GM12891 (cell line): ENCODE results near the gene P2RY8.
"Not testable (repeated sequence)": the region's sequence is repeated elsewhere in the genome, so short reads cannot be mapped to it uniquely, and the experiment has no call there.

Experiments used
- DNase-seq: peaks from one replicate; pipeline ENCODE4 v3.0.0; 2011; ENCODE audit warnings: low spot score; ENCODE audit not compliant: insufficient read length
- FAIRE-seq: peaks from 2 replicates; lab custom pipeline; 2011; peaks lifted over from hg19 to GRCh38; lab: Jason Lieb, UNC
- PAX5 ChIP-seq: IDR thresholded peaks from 2 replicates; pipeline ENCODE4 v1.6.1; 2011; ENCODE audit warnings: low read length, moderate library complexity, mild to moderate bottlenecking; ENCODE audit not compliant: insufficient read depth, severe bottlenecking
- POLR2A ChIP-seq: IDR thresholded peaks from 2 replicates; pipeline ENCODE4 v1.6.1; 2011; ENCODE audit warnings: low read depth, low read length, control low read depth
- POLR2AphosphoS5 ChIP-seq: IDR thresholded peaks from 2 replicates; pipeline ENCODE4 v1.6.1; 2011; ENCODE audit warnings: low read depth, low read length, control low read depth
- POU2F2 ChIP-seq: IDR thresholded peaks from 2 replicates; pipeline ENCODE4 v1.6.1; 2011; ENCODE audit warnings: low read depth, mild to moderate bottlenecking, control low read depth, low read length, moderate library complexity
- SPI1 ChIP-seq: IDR thresholded peaks from 2 replicates; pipeline ENCODE4 v1.6.1; 2011; ENCODE audit warnings: low read depth, low read length, control low read depth
- TAF1 ChIP-seq: IDR thresholded peaks from 2 replicates; pipeline ENCODE4 v1.6.1; 2011; ENCODE audit warnings: low read depth, low read length, control low read depth

P2RY8 gene

GRCh38 chrX:1453395-1453783, 83.6 kb downstream of the P2RY8 start:
- no peak for DNase-seq
- no peak for TF ChIP-seq SPI1
- TF ChIP-seq TAF1 = peak; percentile 44; the same call in 1 of the 2 replicates
- peak; percentile 5 for FAIRE-seq

- FAIRE-seq (peak; percentile 100), DNase-seq (peak; percentile 91)
- TF ChIP-seq POLR2A (peak; percentile 95), SPI1 (no peak), PAX5 (peak; percentile 88), POLR2AphosphoS5 (peak; percentile 95), TAF1 (peak; percentile 95), POU2F2 (peak; percentile 76)
Measured at GRCh38 chrX:1452516-1453394, 84.2 kb downstream of the P2RY8 start, which contains the start of gene ASMTL. TSS of gene ASMTL (minus strand) at chrX:1452909. CDS start at chrX:1452840, 69 bp downstream.

- DNase-seq (no peak), FAIRE-seq (peak; percentile 52)
Measured at GRCh38 chrX:1451661-1452515, 85.1 kb downstream of the P2RY8 start.

GRCh38 chrX:1451251-1451660, 85.7 kb downstream of the P2RY8 start:
- TF ChIP-seq POLR2AphosphoS5 (no peak), POU2F2 (no peak)
- DNase-seq (no peak), FAIRE-seq (no peak)

More at GRCh38 chrX:1451661-1452515, 85.1 kb downstream of the P2RY8 start:
- TF ChIP-seq SPI1 = no peak
- no peak for TF ChIP-seq POU2F2
- TF ChIP-seq PAX5 = no peak
- TF ChIP-seq POLR2A = no peak
- TF ChIP-seq TAF1 = no peak
- TF ChIP-seq POLR2AphosphoS5 = no peak

GRCh38 chrX:1450361-1451161, 86.4 kb downstream of the P2RY8 start:
- no peak for FAIRE-seq
- TF ChIP-seq TAF1 (no peak), POU2F2 (no peak)
- DNase-seq = no peak

- no peak for DNase-seq
- no peak for FAIRE-seq
- no peak for TF ChIP-seq PAX5
- no peak for TF ChIP-seq POU2F2
- TF ChIP-seq POLR2A = no peak; the same call in 1 of the 2 replicates
- TF ChIP-seq POLR2AphosphoS5 = no peak
- TF ChIP-seq TAF1 = no peak
- TF ChIP-seq SPI1 = no peak
Measured at GRCh38 chrX:1449823-1450149, 87.2 kb downstream of the P2RY8 start.

- DNase-seq (no peak), FAIRE-seq (peak; percentile 92)
- no peak for TF ChIP-seq TAF1
- TF ChIP-seq POLR2AphosphoS5 = no peak
- TF ChIP-seq SPI1 = no peak
- TF ChIP-seq PAX5 = no peak
- TF ChIP-seq POLR2A = no peak
- TF ChIP-seq POU2F2 = no peak
Measured at GRCh38 chrX:1449036-1449822, 87.8 kb downstream of the P2RY8 start.

- FAIRE-seq, DNase-seq: not testable (repeated sequence)
Measured at GRCh38 chrX:1448573-1449001, 88.4 kb downstream of the P2RY8 start.

- peak; percentile 92 for FAIRE-seq
- DNase-seq = not testable (repeated sequence)
- 0 out of 2 replicates have a peak, but pooled peaks have one; percentile 28 for TF ChIP-seq POLR2A
Measured at GRCh38 chrX:1447969-1448572, 88.9 kb downstream of the P2RY8 start.
